GM18505 (cell line): ENCODE data around the gene CCR5.
"Not testable (repeated sequence)": the region's sequence is repeated elsewhere in the genome, so short reads cannot be mapped to it uniquely, and the experiment has no call there.

Source experiments
- ATAC-seq: cut with Tn5 transposase; IDR thresholded peaks from one replicate; pipeline ENCODE4 v1.9.1; 2021; ENCODE audit not compliant: unreplicated experiment
- POLR2A ChIP-seq: IDR thresholded peaks from 4 replicates; pipeline ENCODE4 v1.6.1; 2011; ENCODE audit warnings: borderline replicate concordance; ENCODE audit not compliant: insufficient read depth, insufficient read length; ENCODE audit errors: extremely low read depth

Gene CCR5

DNA sequence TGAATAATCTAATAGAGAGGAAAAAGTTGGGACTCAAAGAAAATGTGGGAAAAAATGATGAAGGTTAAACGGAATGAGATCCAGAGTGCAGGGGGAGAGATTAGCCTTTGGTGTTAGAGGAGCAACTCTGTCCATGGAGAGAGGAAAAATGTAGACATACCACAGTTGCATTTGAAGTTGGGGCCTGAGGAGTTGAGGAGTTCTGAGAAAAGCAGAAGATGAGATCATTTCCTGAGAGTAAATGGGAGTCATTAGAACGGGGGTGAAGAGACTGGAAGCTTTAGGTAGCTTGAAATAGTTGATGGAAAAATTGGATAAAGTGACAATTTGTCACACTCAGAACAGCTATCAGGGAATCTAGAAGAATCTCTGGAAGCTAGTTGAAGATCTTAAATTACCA, 28.8 kb downstream of the CCR5 start:
- no peak for TF ChIP-seq POLR2A
- ATAC-seq = no peak

DNA sequence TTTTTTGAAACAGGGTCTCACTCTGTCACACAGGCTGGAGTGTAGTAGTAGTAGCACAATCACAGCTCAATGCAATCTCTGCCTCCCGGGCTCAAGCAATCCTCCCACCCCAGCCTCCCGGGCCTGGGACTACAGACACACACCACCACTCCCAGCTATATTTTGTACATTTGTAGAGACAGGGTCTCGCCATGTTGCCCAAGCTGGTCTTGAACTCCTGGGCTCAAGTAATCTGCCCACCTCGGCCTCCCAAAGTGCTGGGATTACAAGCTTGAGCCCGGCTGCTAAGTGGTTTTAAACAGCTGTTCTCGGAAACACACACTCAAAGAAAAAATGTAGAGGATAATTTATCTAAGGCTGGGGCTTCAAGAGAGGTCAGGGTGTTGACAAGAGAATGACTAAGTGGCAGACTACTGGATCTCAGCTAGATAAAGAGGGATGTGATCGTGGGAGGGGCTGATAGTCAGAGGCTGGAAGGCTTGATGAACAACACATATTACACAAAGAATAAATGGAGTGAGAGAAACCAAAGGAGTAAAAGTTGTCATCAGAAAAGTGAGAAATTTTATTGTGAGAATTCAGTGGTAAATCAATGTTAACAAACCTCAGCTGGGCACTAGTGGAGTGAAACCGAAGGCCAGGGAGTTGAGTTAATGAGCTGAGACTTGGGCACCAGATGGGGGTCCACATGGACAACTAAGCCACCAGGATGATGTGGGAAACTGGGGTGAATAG, 29.4 kb downstream of the CCR5 start:
- no peak for ATAC-seq
- no peak for TF ChIP-seq POLR2A

DNA sequence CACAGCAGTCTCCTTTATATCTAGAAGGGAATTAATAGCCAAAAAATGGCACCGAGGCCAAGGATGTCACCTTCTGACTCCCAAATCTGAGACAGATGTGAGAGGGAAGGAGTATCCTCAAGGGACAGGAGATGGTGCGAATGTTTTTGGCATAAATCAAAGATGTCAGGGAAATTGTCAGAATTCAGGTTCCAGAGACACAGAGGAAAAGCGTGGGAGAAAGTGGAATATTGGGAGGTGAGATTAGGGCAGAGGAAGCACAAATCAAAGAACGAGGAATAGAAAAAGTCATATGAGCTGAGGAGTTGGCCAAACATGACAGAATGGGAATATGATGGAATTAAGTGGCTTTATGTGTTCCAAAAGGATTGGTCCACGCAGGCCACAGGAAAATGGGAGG, 30.1 kb downstream of the CCR5 start:
- no peak for ATAC-seq

DNA sequence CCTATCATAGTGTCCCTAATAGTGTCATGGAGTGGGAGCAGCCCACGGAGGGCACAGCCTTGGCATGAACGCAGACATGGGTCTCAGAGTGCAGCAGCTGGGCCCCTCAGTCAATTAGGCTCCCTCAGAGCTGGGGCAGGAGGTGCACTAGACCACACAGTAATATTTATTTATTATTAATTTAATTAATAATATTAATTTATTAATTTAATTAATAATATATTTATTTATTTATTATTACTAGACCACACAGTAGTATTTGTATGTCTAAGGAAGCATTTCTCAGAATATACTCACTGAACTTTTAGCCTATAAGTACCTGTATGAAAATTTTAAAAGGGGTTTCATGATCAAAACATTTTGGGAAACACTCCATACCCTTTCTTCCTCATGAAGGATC, 30.8 kb downstream of the CCR5 start:
- ATAC-seq = no peak
- no peak for TF ChIP-seq POLR2A

More for the DNA sequence above, 30.1 kb downstream of the CCR5 start:
- TF ChIP-seq POLR2A = no peak

DNA sequence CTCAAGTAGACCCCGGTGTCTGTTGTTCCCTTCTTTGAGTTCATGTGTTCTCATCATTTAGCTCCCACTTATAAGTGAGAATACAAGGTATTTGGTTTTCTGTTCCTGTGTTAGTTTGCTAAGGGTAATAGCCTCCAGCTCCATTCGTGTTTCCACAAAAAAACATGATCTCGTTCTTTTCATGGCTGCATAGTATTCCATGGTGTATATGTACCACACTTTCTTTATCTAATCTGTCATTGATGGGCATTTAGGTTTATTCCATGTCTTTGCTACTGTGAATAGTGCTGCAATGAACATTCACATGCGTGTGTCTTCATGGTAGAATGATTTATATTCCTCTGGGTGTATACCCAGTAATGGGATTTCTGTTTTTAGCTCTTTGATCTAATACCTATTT, 32.2 kb downstream of the CCR5 start:
- not testable (repeated sequence) for ATAC-seq

DNA sequence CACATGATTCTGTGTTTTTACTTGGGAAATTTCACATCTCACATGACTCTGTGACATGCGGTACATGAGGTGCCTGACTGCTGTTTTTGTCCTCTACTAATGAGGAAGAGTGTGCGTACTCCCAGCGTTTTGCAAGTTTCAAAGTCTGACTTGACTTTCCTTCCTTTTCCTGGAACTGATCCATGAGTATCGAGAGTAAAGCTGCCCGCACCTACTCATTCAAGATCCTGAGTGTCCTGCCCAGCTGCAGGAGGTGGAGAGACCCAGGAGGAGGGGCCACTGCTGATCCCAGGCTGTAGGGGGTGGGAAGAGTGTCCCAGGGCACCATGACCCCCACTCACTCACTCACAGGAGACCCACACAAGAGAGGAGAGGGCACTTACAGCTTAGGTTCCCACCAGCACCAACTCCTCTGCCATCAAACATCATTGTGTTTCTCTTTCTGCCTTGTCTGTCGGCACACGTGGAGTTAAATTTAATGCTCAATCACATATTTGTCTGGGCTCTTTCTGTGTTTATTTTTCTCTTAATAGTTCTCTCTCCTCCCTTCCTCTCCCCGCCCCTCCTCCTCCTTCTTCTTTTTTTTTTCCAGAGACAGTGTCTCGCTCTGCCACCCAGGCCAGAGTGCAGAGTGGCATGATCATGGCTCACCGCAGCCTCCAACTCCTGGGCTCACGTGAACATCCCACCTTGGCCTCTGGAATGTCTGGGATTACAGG, 34.7 kb downstream of the CCR5 start:
- no peak for TF ChIP-seq POLR2A

DNA sequence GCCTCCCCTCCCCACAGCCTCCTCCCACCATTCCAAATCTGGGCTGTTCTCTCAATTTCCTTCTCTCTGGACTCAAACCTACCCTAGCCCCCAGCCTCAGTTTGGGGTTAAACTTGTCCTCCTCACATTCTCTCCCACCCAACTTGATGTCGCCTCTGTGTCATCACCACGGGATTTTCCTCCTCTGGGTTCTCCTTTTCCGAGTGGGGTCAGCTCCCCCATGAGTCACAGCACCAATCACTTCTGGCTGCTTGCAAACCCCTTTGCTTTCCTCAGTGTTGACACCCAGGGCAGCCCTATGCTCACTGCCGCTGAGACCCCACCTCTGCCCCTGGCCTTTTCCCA, 35.7 kb downstream of the CCR5 start:
- no peak for ATAC-seq
- TF ChIP-seq POLR2A = no peak

More for the DNA sequence above, 34.7 kb downstream of the CCR5 start:
- ATAC-seq = no peak

DNA sequence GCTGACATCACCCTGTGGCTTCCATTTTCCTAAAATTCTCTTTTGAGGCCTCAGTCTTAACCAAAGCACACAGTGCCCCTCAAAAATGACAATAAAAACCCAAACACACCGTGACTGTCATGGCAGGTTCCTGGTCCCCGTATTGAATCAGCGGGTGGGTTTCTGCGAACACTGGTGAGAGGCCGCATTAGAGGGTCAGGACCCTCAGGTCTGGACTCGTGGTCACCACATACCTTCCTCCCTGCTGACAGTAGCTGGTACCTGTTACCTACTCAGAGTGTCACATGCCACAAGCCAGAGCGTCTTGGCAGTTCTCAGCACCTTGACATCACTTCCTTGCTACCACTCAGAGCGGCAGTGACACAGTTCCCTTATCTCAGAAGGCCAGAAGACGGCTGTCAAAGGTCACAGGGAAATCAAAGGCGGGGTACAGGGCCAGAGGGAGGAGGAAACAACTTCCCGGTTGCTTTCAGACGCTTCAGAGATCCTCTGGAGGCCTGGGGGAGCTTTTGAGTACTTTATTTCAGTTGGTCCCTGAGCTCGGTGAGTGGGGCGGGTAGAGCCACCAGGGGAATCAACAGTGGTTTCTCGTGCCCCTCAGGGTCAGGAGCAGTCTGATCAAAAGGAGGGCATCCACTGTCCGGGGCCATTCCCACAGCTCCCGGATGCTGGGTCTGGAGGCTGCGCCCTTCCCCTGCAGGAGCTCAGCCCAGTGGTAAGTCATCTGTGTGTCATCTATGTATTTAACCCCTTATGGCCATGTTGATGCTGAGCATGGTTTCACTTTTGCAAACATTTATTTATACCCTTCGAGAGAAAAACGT, 36.3 kb downstream of the CCR5 start, which contains the start of the genes CCR5AS and CCRL2:
Gene CCR5AS (minus strand): TSS at position 279 of the 824 bp plus-strand sequence.
Gene CCRL2 (plus strand): TSS at position 472 of the 824 bp plus-strand sequence. CDS start 821 bp downstream, outside the sequence.
- ATAC-seq = no peak

DNA sequence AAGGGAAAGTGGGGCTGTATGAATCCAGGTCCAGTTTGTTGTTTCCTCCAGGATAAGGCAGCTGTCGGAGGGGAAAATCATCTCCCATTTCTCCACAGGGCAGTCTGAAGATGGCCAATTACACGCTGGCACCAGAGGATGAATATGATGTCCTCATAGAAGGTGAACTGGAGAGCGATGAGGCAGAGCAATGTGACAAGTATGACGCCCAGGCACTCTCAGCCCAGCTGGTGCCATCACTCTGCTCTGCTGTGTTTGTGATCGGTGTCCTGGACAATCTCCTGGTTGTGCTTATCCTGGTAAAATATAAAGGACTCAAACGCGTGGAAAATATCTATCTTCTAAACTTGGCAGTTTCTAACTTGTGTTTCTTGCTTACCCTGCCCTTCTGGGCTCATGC, 37.2 kb downstream of the CCR5 start:
- TF ChIP-seq POLR2A = no peak
- ATAC-seq = no peak

More for the DNA sequence above, 36.3 kb downstream of the CCR5 start, which contains the start of the genes CCR5AS and CCRL2:
- TF ChIP-seq POLR2A = no peak

DNA sequence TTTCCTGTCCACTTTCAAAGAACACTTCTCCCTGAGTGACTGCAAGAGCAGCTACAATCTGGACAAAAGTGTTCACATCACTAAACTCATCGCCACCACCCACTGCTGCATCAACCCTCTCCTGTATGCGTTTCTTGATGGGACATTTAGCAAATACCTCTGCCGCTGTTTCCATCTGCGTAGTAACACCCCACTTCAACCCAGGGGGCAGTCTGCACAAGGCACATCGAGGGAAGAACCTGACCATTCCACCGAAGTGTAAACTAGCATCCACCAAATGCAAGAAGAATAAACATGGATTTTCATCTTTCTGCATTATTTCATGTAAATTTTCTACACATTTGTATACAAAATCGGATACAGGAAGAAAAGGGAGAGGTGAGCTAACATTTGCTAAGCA, 38.1 kb downstream of the CCR5 start:
- no peak for TF ChIP-seq POLR2A
- ATAC-seq = no peak

DNA sequence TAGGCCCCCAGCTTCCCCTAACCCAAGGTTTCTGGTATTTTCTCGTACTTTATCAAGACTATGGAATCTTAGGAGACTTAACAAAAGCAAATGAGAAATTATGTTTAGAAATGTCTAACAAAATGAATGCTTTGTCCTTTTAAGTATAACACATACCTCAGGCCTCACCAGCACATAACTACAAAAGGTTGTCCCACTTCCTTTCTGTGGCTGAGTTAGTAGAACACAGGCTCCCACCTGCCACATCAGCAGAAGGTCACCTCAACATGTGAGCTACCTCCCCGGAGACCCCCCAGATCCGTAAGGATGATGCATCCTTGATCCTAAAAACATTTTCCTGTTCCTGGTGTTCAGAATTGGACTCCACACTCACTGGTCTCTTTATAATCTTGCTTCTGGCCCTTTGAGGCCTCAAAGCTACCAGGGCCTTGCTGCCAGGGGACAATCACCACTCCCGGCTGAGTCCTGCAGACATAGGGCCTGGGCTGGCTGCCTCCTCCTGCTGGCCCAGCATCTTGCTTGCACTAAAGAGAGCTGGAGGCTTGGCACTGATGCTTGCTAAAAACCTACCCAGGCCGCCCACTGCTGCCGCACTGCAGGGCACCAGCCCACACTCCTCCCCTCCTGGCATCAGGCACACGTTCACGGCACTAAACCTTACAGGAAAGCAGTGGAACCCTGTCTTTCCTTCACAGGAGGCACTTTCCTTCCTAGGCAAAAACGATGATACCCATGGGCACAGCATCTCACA, 39.2 kb downstream of the CCR5 start:
- no peak for ATAC-seq

DNA sequence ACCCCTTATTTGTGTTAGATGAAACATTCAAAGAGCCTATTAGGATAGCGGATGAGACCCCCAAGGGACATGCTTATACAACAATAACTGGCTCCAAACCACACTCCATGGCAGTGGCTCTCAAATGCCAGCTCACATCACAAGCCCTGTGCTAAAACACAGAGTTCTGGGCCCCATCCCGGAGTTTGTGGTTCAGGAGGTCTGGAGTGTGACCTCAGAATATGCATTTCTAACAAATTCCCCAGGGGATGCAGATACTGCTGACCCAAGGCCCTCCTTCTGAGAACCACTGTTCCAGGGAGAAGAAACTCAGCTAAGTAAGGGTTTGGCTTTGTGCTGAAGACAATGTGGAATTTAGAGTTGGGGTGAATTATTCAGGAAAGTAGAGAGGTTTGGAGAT, 39.9 kb downstream of the CCR5 start:
- no peak for TF ChIP-seq POLR2A
- no peak for ATAC-seq

More for the DNA sequence above, 39.2 kb downstream of the CCR5 start:
- no peak for TF ChIP-seq POLR2A

DNA sequence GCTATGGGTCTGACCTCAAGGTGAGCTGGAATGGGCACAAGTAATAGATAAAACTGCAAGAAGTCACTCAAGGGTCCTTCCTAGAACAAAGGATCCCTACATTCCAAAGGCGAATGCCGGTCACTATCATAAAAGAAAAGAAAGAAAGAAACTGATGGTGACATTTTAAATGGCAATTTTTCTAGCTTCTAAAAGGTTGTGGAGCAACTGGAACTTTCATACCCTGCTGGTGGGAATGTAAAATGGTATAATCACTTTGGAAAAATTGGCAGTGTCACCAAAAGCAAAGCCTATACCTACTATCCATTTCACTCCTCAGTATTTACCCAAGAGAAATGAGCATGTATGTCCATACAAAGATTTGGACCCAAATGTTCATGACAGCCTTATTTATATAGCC, 40.5 kb downstream of the CCR5 start:
- TF ChIP-seq POLR2A = no peak
- no peak for ATAC-seq

DNA sequence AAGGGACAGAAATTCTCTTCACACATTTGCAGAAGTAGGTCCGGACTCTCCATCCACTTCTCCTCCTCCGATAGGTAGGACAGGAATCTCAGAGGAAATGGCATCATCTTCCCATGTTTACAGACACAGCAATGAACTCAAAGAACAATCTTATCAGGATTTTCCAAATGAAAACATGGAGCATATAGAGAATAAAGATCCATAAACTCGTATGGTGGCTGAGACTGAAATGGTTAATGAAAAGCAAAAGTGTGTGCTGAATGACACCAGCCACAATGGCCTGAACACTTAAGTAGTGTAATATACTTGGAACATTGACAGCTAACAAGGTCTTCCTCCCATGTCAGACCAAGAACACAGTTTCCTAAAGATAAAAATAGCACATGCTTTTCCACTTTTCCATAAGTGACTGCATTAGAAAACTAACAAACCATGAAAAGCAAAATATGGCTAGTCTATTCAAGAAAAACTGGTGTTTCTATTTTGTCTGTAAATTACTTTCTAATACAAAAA, 42.1 kb downstream of the CCR5 start:
- no peak for ATAC-seq
- no peak for TF ChIP-seq POLR2A
